ENCODE data around the gene LMAN1.

LMAN1 gene

DNA sequence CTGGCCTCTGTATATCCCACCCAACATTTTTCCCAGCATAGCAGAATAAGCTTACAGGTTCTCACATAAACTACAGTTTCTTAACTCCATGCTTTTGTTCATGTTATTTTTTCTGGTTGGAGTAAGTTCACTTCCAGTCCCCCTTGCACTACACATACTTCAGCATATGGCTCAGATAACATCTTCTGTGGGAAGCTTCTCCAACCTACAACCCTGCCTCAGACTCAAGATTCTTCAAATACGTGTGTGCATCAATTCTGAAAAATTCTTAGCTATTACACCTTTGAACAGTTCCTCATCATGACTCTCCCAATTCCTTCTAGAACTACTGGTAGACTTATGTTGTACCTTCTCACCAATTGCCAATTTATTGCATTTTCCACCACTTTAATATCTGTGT lies 33.1 kb downstream of the LMAN1 start:
- Histone ChIP-seq H3K9ac (ENCODE audit: low read length) (no peak overlapping the region), H3K9me3 (ENCODE audit: control insufficient read depth, low read length) (no peaks in the 10 kb centered on the region), H3K4me3 (ENCODE audit: low read length) (no peak overlapping the region), H3K36me3 (ENCODE audit: control insufficient read depth, insufficient read depth, low read length, severe bottlenecking) (peaks cover 58% of the 10 kb centered on the region), H3K4me1 (ENCODE audit: control insufficient read depth, insufficient read depth, low read length) (no peaks in the 10 kb centered on the region), H3K27me3 (replicated peaks; ENCODE audit: control insufficient read depth, insufficient read depth, low read length) (no peaks in the 10 kb centered on the region)
- DNase-seq (ENCODE audit: low read depth): no peak

DNA sequence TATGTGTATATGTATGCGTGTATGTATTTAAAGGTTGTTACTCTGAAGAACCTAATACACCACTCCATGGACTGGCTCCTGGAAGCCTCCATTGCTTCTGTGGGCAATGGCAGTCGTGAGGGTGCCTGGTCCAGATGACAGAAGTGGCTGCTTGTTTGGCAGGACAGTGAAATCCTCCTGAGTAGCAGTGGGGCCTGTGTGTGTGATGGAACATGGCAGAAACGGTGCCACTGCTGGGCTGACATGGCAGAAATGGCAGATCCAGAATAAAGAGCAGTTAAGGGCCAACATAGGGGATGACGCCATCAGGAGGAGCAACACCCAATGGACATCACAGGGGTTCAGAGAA lies 34.5 kb downstream of the LMAN1 start:
- no peak overlapping the region for H3K9ac ChIP-seq (ENCODE audit: low read length)
- no peaks in the 10 kb centered on the region for H3K9me3 ChIP-seq (ENCODE audit: control insufficient read depth, low read length)
- H3K27me3 ChIP-seq (replicated peaks; ENCODE audit: control insufficient read depth, insufficient read depth, low read length): no peaks in the 10 kb centered on the region
- DNase-seq (ENCODE audit: low read depth): no peak
- peaks cover 44% of the 10 kb centered on the region for H3K36me3 ChIP-seq (ENCODE audit: control insufficient read depth, insufficient read depth, low read length, severe bottlenecking)
- H3K4me1 ChIP-seq (ENCODE audit: control insufficient read depth, insufficient read depth, low read length): no peaks in the 10 kb centered on the region
- H3K4me3 ChIP-seq (ENCODE audit: low read length): no peak overlapping the region

DNA sequence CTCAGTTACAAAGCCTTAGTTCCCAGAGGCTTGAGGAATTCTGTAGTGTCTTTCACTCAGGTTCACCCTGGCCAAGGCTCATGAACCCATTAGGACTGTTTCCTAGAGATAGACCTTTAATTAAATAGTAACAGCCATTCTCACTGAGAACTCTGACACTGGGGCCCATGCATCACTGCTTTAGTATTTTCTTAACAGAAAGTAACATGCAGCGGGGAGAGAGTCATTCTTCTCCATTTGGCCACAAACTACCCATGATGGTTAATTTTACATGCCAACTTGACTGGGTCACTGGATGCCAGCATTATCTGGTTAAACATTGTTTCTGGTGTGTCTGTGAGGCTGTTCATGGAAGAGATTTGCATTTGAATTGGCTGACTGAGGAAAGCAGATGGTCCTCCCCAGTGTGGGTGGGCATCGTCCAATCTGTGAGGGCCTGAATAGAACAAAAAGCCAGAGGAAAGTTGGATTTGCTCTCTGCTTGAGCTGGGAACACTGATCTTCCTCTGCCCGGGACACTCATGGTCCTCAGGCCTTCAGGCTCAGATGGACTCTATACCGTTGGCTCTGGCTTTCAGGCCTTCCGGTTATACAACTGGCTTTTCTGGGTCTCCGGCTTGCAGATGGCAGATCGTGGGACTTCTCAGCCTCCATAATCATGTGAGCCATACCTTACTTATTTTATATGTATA lies 35.0 kb downstream of the LMAN1 start:
- no peaks in the 10 kb centered on the region for H3K4me1 ChIP-seq (ENCODE audit: control insufficient read depth, insufficient read depth, low read length)
- H3K9me3 ChIP-seq (ENCODE audit: control insufficient read depth, low read length): no peaks in the 10 kb centered on the region
- no peak for DNase-seq (ENCODE audit: low read depth)
- no peaks in the 10 kb centered on the region for H3K27me3 ChIP-seq (replicated peaks; ENCODE audit: control insufficient read depth, insufficient read depth, low read length)
- H3K4me3 ChIP-seq (ENCODE audit: low read length): no peak overlapping the region
- no peak overlapping the region for H3K9ac ChIP-seq (ENCODE audit: low read length)
- peaks cover 39% of the 10 kb centered on the region for H3K36me3 ChIP-seq (ENCODE audit: control insufficient read depth, insufficient read depth, low read length, severe bottlenecking)

GRCh38 chr18:59318460-59319050 lies 40.5 kb downstream of the LMAN1 start, which contains the start of gene CPLX4:
Gene CPLX4 (minus strand): TSS chr18:59318649. CDS start chr18:59318462, 187 bp downstream.
- Histone ChIP-seq H3K9ac (ENCODE audit: low read length) (no peak within 1 kb of the TSS), H3K4me3 (ENCODE audit: low read length) (no peak within 1 kb of the TSS), H3K9me3 (ENCODE audit: control insufficient read depth, low read length) (no peaks in the 10 kb centered on the region), H3K4me1 (ENCODE audit: control insufficient read depth, insufficient read depth, low read length) (no peaks in the 10 kb centered on the region), H3K27me3 (replicated peaks; ENCODE audit: control insufficient read depth, insufficient read depth, low read length) (no peaks in the 10 kb centered on the region), H3K36me3 (ENCODE audit: control insufficient read depth, insufficient read depth, low read length, severe bottlenecking) (no peaks in the 10 kb centered on the region)
- no peak for DNase-seq (ENCODE audit: low read depth)

- peaks cover 44% of the 10 kb centered on the region for H3K27me3 ChIP-seq (replicated peaks; ENCODE audit: control insufficient read depth, insufficient read depth, low read length)
- H3K9me3 ChIP-seq (ENCODE audit: control insufficient read depth, low read length): no peaks in the 10 kb centered on the region
- no peak for DNase-seq (ENCODE audit: low read depth)
- no peak overlapping the region for H3K9ac ChIP-seq (ENCODE audit: low read length)
- no peaks in the 10 kb centered on the region for H3K36me3 ChIP-seq (ENCODE audit: control insufficient read depth, insufficient read depth, low read length, severe bottlenecking)
- H3K4me3 ChIP-seq (ENCODE audit: low read length): no peak overlapping the region
- peaks cover 3% of the 10 kb centered on the region for H3K4me1 ChIP-seq (ENCODE audit: control insufficient read depth, insufficient read depth, low read length)
These were observed 47.4 kb downstream of the LMAN1 start for GRCh38 chr18:59311631-59312030.

DNA sequence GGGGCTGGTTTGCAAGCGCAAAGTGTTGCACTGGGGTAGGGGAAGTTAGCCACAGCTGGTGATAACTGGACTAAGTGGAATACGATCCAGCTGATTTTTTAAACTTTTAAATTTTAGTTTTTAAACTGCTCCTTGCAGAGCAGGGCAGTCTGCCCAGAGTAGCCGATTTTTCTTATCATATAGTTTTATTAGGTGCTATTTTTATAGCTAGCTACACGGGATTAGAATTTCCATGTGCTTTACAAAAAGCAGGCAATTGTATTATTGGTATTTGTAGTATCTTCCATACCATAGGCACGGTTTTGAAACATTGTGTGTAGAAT lies 50.2 kb downstream of the LMAN1 start:
- Histone ChIP-seq H3K4me3 (ENCODE audit: low read length) (peak overlapping the region; percentile 57), H3K9me3 (ENCODE audit: control insufficient read depth, low read length) (no peaks in the 10 kb centered on the region), H3K4me1 (ENCODE audit: control insufficient read depth, insufficient read depth, low read length) (peaks cover 3% of the 10 kb centered on the region), H3K36me3 (ENCODE audit: control insufficient read depth, insufficient read depth, low read length, severe bottlenecking) (no peaks in the 10 kb centered on the region), H3K9ac (ENCODE audit: low read length) (peak overlapping the region; percentile 14), H3K27me3 (replicated peaks; ENCODE audit: control insufficient read depth, insufficient read depth, low read length) (peaks cover 68% of the 10 kb centered on the region)
- DNase-seq (ENCODE audit: low read depth): no peak

- Histone ChIP-seq H3K9ac (ENCODE audit: low read length) (peak overlapping the region; percentile 14), H3K27me3 (replicated peaks; ENCODE audit: control insufficient read depth, insufficient read depth, low read length) (peaks cover 73% of the 10 kb centered on the region), H3K9me3 (ENCODE audit: control insufficient read depth, low read length) (no peaks in the 10 kb centered on the region), H3K4me3 (ENCODE audit: low read length) (peak overlapping the region; percentile 64), H3K36me3 (ENCODE audit: control insufficient read depth, insufficient read depth, low read length, severe bottlenecking) (no peaks in the 10 kb centered on the region), H3K4me1 (ENCODE audit: control insufficient read depth, insufficient read depth, low read length) (peaks cover 3% of the 10 kb centered on the region)
- DNase-seq (ENCODE audit: low read depth): peak; percentile 92
These were observed 50.7 kb downstream of the LMAN1 start for GRCh38 chr18:59308248-59308937.

GRCh38 chr18:59306640-59307039 lies 52.4 kb downstream of the LMAN1 start:
- H3K9ac ChIP-seq (ENCODE audit: low read length): no peak overlapping the region
- H3K27me3 ChIP-seq (replicated peaks; ENCODE audit: control insufficient read depth, insufficient read depth, low read length): peaks cover 73% of the 10 kb centered on the region
- peaks cover 3% of the 10 kb centered on the region for H3K4me1 ChIP-seq (ENCODE audit: control insufficient read depth, insufficient read depth, low read length)
- no peaks in the 10 kb centered on the region for H3K36me3 ChIP-seq (ENCODE audit: control insufficient read depth, insufficient read depth, low read length, severe bottlenecking)
- no peak overlapping the region for H3K4me3 ChIP-seq (ENCODE audit: low read length)
- DNase-seq (ENCODE audit: low read depth): no peak
- no peaks in the 10 kb centered on the region for H3K9me3 ChIP-seq (ENCODE audit: control insufficient read depth, low read length)

DNA sequence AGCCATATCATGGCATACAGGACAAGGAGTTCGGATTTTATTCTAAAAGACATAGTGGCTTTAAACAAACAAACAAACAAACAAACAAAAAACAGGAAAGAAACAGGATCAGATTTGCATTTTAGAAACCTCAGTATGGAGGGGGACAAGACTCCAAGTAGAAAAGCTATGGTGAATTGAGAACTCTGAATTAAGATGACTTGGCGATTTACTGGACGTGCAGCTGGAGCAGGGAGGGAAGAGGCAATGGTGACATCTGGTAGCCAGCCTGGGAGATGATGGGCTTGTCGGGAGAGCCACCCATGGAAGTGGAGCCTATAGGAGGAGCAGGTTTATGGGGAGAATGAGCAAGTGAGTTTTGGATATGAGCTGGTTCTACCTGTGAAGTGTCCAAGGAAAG lies 53.8 kb downstream of the LMAN1 start:
- DNase-seq (ENCODE audit: low read depth): no peak
- H3K36me3 ChIP-seq (ENCODE audit: control insufficient read depth, insufficient read depth, low read length, severe bottlenecking): no peaks in the 10 kb centered on the region
- no peaks in the 10 kb centered on the region for H3K9me3 ChIP-seq (ENCODE audit: control insufficient read depth, low read length)
- no peak overlapping the region for H3K4me3 ChIP-seq (ENCODE audit: low read length)
- H3K27me3 ChIP-seq (replicated peaks; ENCODE audit: control insufficient read depth, insufficient read depth, low read length): peaks cover 61% of the 10 kb centered on the region
- peaks cover 3% of the 10 kb centered on the region for H3K4me1 ChIP-seq (ENCODE audit: control insufficient read depth, insufficient read depth, low read length)
- no peak overlapping the region for H3K9ac ChIP-seq (ENCODE audit: low read length)

GRCh38 chr18:59303656-59304195 lies 55.3 kb downstream of the LMAN1 start:
- DNase-seq (ENCODE audit: low read depth): no peak
- H3K9me3 ChIP-seq (ENCODE audit: control insufficient read depth, low read length): no peaks in the 10 kb centered on the region
- no peak overlapping the region for H3K9ac ChIP-seq (ENCODE audit: low read length)
- H3K36me3 ChIP-seq (ENCODE audit: control insufficient read depth, insufficient read depth, low read length, severe bottlenecking): no peaks in the 10 kb centered on the region
- H3K27me3 ChIP-seq (replicated peaks; ENCODE audit: control insufficient read depth, insufficient read depth, low read length): peaks cover 58% of the 10 kb centered on the region
- peaks cover 1% of the 10 kb centered on the region for H3K4me1 ChIP-seq (ENCODE audit: control insufficient read depth, insufficient read depth, low read length)
- H3K4me3 ChIP-seq (ENCODE audit: low read length): no peak overlapping the region

GRCh38 chr18:59303006-59303405 lies 56.1 kb downstream of the LMAN1 start:
- H3K27me3 ChIP-seq (replicated peaks; ENCODE audit: control insufficient read depth, insufficient read depth, low read length): peaks cover 63% of the 10 kb centered on the region
- no peak overlapping the region for H3K9ac ChIP-seq (ENCODE audit: low read length)
- no peak overlapping the region for H3K4me3 ChIP-seq (ENCODE audit: low read length)
- DNase-seq (ENCODE audit: low read depth): no peak
- no peaks in the 10 kb centered on the region for H3K4me1 ChIP-seq (ENCODE audit: control insufficient read depth, insufficient read depth, low read length)
- no peaks in the 10 kb centered on the region for H3K9me3 ChIP-seq (ENCODE audit: control insufficient read depth, low read length)
- no peaks in the 10 kb centered on the region for H3K36me3 ChIP-seq (ENCODE audit: control insufficient read depth, insufficient read depth, low read length, severe bottlenecking)
